Activated CD8-positive, alpha-beta memory T cell treated with anti-CD3 and anti-CD28 coated beads for 48 hours (primary cell): ENCODE data around the gene FIS1.
"Not testable (repeated sequence)": the region's sequence is repeated elsewhere in the genome, so short reads cannot be mapped to it uniquely, and the experiment has no call there.

Source experiments
- DNase-seq, 3 experiments: peaks; one replicate each; pipeline ENCODE4 v3.0.0-alpha.2; 2020; ENCODE audit warnings: low read depth in 2 of 3, low spot score in 2 of 3

FIS1 gene

GRCh38 chr7:101205901-101206664 is 38.8 kb downstream of the FIS1 start:
- DNase-seq: no peak

GRCh38 chr7:101203740-101204738 is 40.8 kb downstream of the FIS1 start:
- not testable (repeated sequence) for DNase-seq

- no peak for DNase-seq
Measured at GRCh38 chr7:101202603-101202918, 42.3 kb downstream of the FIS1 start.

- DNase-seq: no peak
Measured at GRCh38 chr7:101201695-101202602, 42.9 kb downstream of the FIS1 start.

- no peak for DNase-seq
Measured at GRCh38 chr7:101200862-101201599, 43.9 kb downstream of the FIS1 start, which contains the start of gene MOGAT3. Gene MOGAT3 (minus strand): TSS chr7:101201036. CDS start chr7:101200854, 182 bp downstream.

- DNase-seq: no peak
Measured at GRCh38 chr7:101200504-101200861, 44.4 kb downstream of the FIS1 start.

GRCh38 chr7:101199522-101199921 is 45.4 kb downstream of the FIS1 start:
- DNase-seq: not testable (repeated sequence)

- DNase-seq: no peak
Measured at GRCh38 chr7:101198476-101198875, 46.4 kb downstream of the FIS1 start.

GRCh38 chr7:101197991-101198390 is 46.9 kb downstream of the FIS1 start:
- no peak for DNase-seq

GRCh38 chr7:101195884-101196283 is 49.0 kb downstream of the FIS1 start:
- DNase-seq: no peak
